Adrenal gland (tissue), 5 donors: ENCODE measurements around the gene PRSS22.

ENCODE experiments used
- CTCF ChIP-seq, 6 experiments: fragments of 450-650 bp in 4 of 6; fragments of 200-600 bp in 2 of 6; sonication (generic) in 1 of 6; IDR thresholded peaks; 1 replicate in 5 of 6; 2 replicates in 1 of 6; pipeline versions ENCODE4 v1.5.1 to v1.8.0; 2016 to 2021; ENCODE audit warnings: antibody characterized with exemption in 6 of 6, mild to moderate bottlenecking in 2 of 6, moderate library complexity in 1 of 6
- POLR2A ChIP-seq, 2 donors: fragments of 450-650 bp; IDR thresholded peaks; one replicate each; pipeline ENCODE4 v1.6.1; 2017; ENCODE audit warnings: antibody characterized with exemption in 2 of 2, mild to moderate bottlenecking in 2 of 2, moderate library complexity in 1 of 2
- donor health status: DM: no; HTN: no; CAD: no.

- TF ChIP-seq POLR2A (IDR thresholded peaks at IDR 0.05) (no peak), CTCF (IDR thresholded peaks at IDR 0.05) (no peak)
Measured at GRCh38 chr16:2879854-2880508, 22.0 kb upstream of the PRSS22 start.
